OCI-LY7 (cell line): Measurements from ENCODE around the gene HDAC10. TPM values are rescaled to one million over a fixed set of nuclear protein-coding genes. Genes with fewer than 3 reads are reported as not detected.

ENCODE experiments used
- BruUV-seq: library from RNA; stranded (reverse); fragments of 400-500 nt; replicated peaks from 2 replicates; lab custom pipeline; 2021; lab: Mats Ljungman, UMichigan
- CTCF ChIA-PET: fragments of 300-600 bp; sonication (Branson Sonifier 250); formaldehyde crosslinking; loops from one replicate; lab custom pipeline; 2022; ENCODE audit warnings: antibody characterized with exemption; ENCODE audit not compliant: unreplicated experiment; lab: Charles Lee
- POLR2A ChIA-PET: fragments of 300-600 bp; sonication (Branson Sonifier 250); formaldehyde crosslinking; loops from one replicate; lab custom pipeline; 2022; ENCODE audit warnings: antibody characterized with exemption; lab: Charles Lee
- DNase-seq: peaks from one replicate; pipeline ENCODE4 v3.0.0-alpha.2; 2015; ENCODE audit warnings: low spot score
- H2AFZ ChIP-seq: fragments of 200-600 bp; sonication (generic), shearing (Covaris generic); 2 replicates; pipeline ENCODE4 v1.6.1; 2014; ENCODE audit warnings: mild to moderate bottlenecking, antibody characterized with exemption, low read length, moderate library complexity
- H3K27ac ChIP-seq: fragments of 200-600 bp; sonication (generic); 2 replicates; pipeline ENCODE4 v1.5.1; 2014; ENCODE audit warnings: mixed run types, low read depth, mild to moderate bottlenecking, moderate library complexity, low read length, inconsistent platforms; ENCODE audit not compliant: poor library complexity, severe bottlenecking
- H3K36me3 ChIP-seq: fragments of 200-600 bp; sonication (generic); 2 replicates; pipeline ENCODE4 v1.6.1; 2014; ENCODE audit warnings: mild to moderate bottlenecking, antibody characterized with exemption, low read length, moderate library complexity, mixed read lengths; ENCODE audit not compliant: insufficient read depth
- H3K4me1 ChIP-seq: fragments of 200-600 bp; sonication (generic); 2 replicates; pipeline ENCODE4 v1.5.1; 2014; ENCODE audit warnings: mild to moderate bottlenecking, low read length; ENCODE audit not compliant: insufficient read depth, poor library complexity, severe bottlenecking
- H3K4me2 ChIP-seq: fragments of 200-600 bp; sonication (generic); 2 replicates; pipeline ENCODE4 v1.6.1; 2014; ENCODE audit warnings: mild to moderate bottlenecking, low read length
- H3K4me3 ChIP-seq: fragments of 200-600 bp; sonication (generic); 2 replicates; pipeline ENCODE4 v1.5.1; 2014; ENCODE audit warnings: mild to moderate bottlenecking, low read depth, low read length; ENCODE audit not compliant: poor library complexity, severe bottlenecking
- H3K79me2 ChIP-seq: fragments of 200-600 bp; sonication (generic); 2 replicates; pipeline ENCODE4 v1.6.1; 2016; ENCODE audit warnings: low read depth, mild to moderate bottlenecking, low read length, moderate library complexity, mixed read lengths; ENCODE audit not compliant: insufficient read depth
- H3K9me2 ChIP-seq: fragments of 200-600 bp; sonication (generic); 2 replicates; pipeline ENCODE4 v1.6.1; 2016; ENCODE audit warnings: mild to moderate bottlenecking, low read length, mixed read lengths; ENCODE audit not compliant: insufficient read depth
- H3K9me3 ChIP-seq: fragments of 200-600 bp; sonication (generic); 2 replicates; pipeline ENCODE4 v1.6.1; 2014; ENCODE audit warnings: mild to moderate bottlenecking, mixed run types, low read length, mixed read lengths
- H4K20me1 ChIP-seq: fragments of 200-600 bp; sonication (generic); 2 replicates; pipeline ENCODE4 v1.6.1; 2014; ENCODE audit warnings: mild to moderate bottlenecking, antibody characterized with exemption, low read length, moderate library complexity, mixed read lengths; ENCODE audit not compliant: insufficient read depth
- EZH2phosphoT487 ChIP-seq: fragments of 200-600 bp; sonication (generic); IDR thresholded peaks from 2 replicates; pipeline ENCODE4 v1.6.1; 2018; ENCODE audit warnings: low read depth, borderline replicate concordance, mild to moderate bottlenecking, mixed run types, antibody characterized with exemption, low read length, moderate library complexity, mixed read lengths
- intact Hi-C: fragments of 100-400 bp; cut with micrococcal nuclease; formaldehyde crosslinking; loops from one replicate; pipeline ENCODE4 v1.10.0; 2022; ENCODE audit not compliant: unreplicated experiment
- total RNA-seq, 2 experiments: library from RNA; depleted of rRNA in 1 of 2; stranded (reverse); fragments of >200 nt in 1 of 2; shearing (Covaris generic) in 1 of 2; gene quantifications; 2 replicates each; pipeline ENCODE4 v1.2.3, GENCODE V29; 2014 to 2022
- TF ChIP-seq, protein P1 (sequence below): fragments of 200-600 bp; sonication (generic); conservative IDR thresholded peaks from 2 replicates; pipeline ENCODE4 v1.5.1; 2014; ENCODE audit warnings: mild to moderate bottlenecking, antibody characterized with exemption, low read length, moderate library complexity, mixed read lengths

The HDAC10 gene
- total RNA-seq, 2 experiments from 2014 or later, result 49.4 to 74.9 TPM

GRCh38 chr22:50227579-50228215 is 23.4 kb downstream of the HDAC10 start:
- no peaks in the 10 kb centered on the region for H4K20me1 ChIP-seq
- no peaks in the 10 kb centered on the region for H3K79me2 ChIP-seq
- ChIA-PET CTCF (no interaction called here), POLR2A (interaction anchor here (0.6 kb wide), 1 partner anchor 14 kb away, joined by 3 read pairs; no protein-coding TSS in a partner anchor)
- intact Hi-C loops, result no loop called here
- no peaks in the 10 kb centered on the region for H3K9me3 ChIP-seq
- no peak for DNase-seq
- no peak overlapping the region for H2AFZ ChIP-seq
- H3K36me3 ChIP-seq, result peaks cover 47% of the 10 kb centered on the region
- H3K4me2 ChIP-seq, result no peak overlapping the region
- H3K27ac ChIP-seq, result no peak overlapping the region
- no peaks in the 10 kb centered on the region for H3K4me1 ChIP-seq
- TF ChIP-seq EZH2phosphoT487, result no peak
- TF ChIP-seq, protein P1, sequence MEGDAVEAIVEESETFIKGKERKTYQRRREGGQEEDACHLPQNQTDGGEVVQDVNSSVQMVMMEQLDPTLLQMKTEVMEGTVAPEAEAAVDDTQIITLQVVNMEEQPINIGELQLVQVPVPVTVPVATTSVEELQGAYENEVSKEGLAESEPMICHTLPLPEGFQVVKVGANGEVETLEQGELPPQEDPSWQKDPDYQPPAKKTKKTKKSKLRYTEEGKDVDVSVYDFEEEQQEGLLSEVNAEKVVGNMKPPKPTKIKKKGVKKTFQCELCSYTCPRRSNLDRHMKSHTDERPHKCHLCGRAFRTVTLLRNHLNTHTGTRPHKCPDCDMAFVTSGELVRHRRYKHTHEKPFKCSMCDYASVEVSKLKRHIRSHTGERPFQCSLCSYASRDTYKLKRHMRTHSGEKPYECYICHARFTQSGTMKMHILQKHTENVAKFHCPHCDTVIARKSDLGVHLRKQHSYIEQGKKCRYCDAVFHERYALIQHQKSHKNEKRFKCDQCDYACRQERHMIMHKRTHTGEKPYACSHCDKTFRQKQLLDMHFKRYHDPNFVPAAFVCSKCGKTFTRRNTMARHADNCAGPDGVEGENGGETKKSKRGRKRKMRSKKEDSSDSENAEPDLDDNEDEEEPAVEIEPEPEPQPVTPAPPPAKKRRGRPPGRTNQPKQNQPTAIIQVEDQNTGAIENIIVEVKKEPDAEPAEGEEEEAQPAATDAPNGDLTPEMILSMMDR, result no peak
- no TSS peak for BruUV-seq
- H3K4me3 ChIP-seq, result no peak overlapping the region
- H3K9me2 ChIP-seq, result no peaks in the 10 kb centered on the region

- Histone ChIP-seq H3K9me3 (no peaks in the 10 kb centered on the region), H3K4me1 (no peaks in the 10 kb centered on the region), H3K4me3 (no peak overlapping the region), H3K27ac (no peak overlapping the region), H3K4me2 (no peak overlapping the region), H2AFZ (no peak overlapping the region), H3K79me2 (no peaks in the 10 kb centered on the region), H4K20me1 (no peaks in the 10 kb centered on the region), H3K36me3 (peaks cover 51% of the 10 kb centered on the region), H3K9me2 (no peaks in the 10 kb centered on the region)
- no TSS peak for BruUV-seq
- TF ChIP-seq, protein P1, result no peak
- no peak for TF ChIP-seq EZH2phosphoT487
- ChIA-PET POLR2A (no interaction called here), CTCF (no interaction called here)
- no peak for DNase-seq
- intact Hi-C loops, result no loop called here
These were observed 24.2 kb downstream of the HDAC10 start for GRCh38 chr22:50226875-50227165.

GRCh38 chr22:50226063-50226874 is 24.8 kb downstream of the HDAC10 start:
- H3K9me3 ChIP-seq, result no peaks in the 10 kb centered on the region
- no peak overlapping the region for H3K4me3 ChIP-seq
- H3K4me1 ChIP-seq, result no peaks in the 10 kb centered on the region
- ChIA-PET POLR2A (no interaction called here), CTCF (no interaction called here)
- H3K27ac ChIP-seq, result no peak overlapping the region
- no peaks in the 10 kb centered on the region for H3K9me2 ChIP-seq
- H4K20me1 ChIP-seq, result no peaks in the 10 kb centered on the region
- H3K4me2 ChIP-seq, result no peak overlapping the region
- H3K79me2 ChIP-seq, result no peaks in the 10 kb centered on the region
- no peak for TF ChIP-seq EZH2phosphoT487
- TF ChIP-seq, protein P1, result no peak
- DNase-seq, result no peak
- BruUV-seq, result no TSS peak
- H3K36me3 ChIP-seq, result peaks cover 56% of the 10 kb centered on the region
- H2AFZ ChIP-seq, result no peak overlapping the region
- intact Hi-C loops, result no loop called here
